ENCODE measurements around the gene WDR1. TPM values are rescaled to one million over a fixed set of nuclear protein-coding genes. Genes with fewer than 3 reads are reported as not detected.

The WDR1 gene
- total and polyA plus RNA-seq, 2 donors (not counting 1 experiment from before 2014, with no cell fraction given), result 331 to 751 TPM

GRCh38 chr4:10157478-10158332 is 41.1 kb upstream of the WDR1 start:
- H3K27ac ChIP-seq (ENCODE audit: insufficient read depth, low read length), result no peak overlapping the region
- no peaks in the 10 kb centered on the region for H3K36me3 ChIP-seq (ENCODE audit: control insufficient read depth, insufficient read depth, low read length)
- peak; percentile 85 to 90 for TF ChIP-seq CTCF (conservative IDR thresholded peaks at IDR 0.05 in 1 of 2, IDR thresholded peaks at IDR 0.05 in 1 of 2; ENCODE audit: low read depth in 1 of 2, low read length in 2 of 2)
- TF ChIP-seq EZH2 (IDR thresholded peaks at IDR 0.05; ENCODE audit: low read length, missing control alignments), result no peak
- no peaks in the 10 kb centered on the region for H3K79me2 ChIP-seq (ENCODE audit: control insufficient read depth, insufficient read depth, low read length)
- no peaks in the 10 kb centered on the region for H4K20me1 ChIP-seq (ENCODE audit: control insufficient read depth, extremely low read depth, insufficient read depth, low read length)
- no peak overlapping the region for H3K4me3 ChIP-seq (replicated peaks in 1 of 4; ENCODE audit: control extremely low read depth in 1 of 4, insufficient read depth in 1 of 4, low read depth in 3 of 4, low read length in 4 of 4)
- no peak overlapping the region for H3K9ac ChIP-seq (ENCODE audit: insufficient read depth, low read length)
- DNase-seq (ENCODE audit: low read depth in 2 of 2), result peak; percentile 62 to 83
- no peak overlapping the region for H3K4me2 ChIP-seq (ENCODE audit: extremely low read depth, insufficient read depth, low read length)
- peaks cover 2% of the 10 kb centered on the region for H3K27me3 ChIP-seq (ENCODE audit: control insufficient read depth, insufficient read depth, low read length)
- H3K9me3 ChIP-seq (ENCODE audit: control insufficient read depth, insufficient read depth, low read depth, low read length), result no peaks in the 10 kb centered on the region
- H2AFZ ChIP-seq (ENCODE audit: low read length), result no peak overlapping the region
- H3K4me1 ChIP-seq (ENCODE audit: control insufficient read depth, extremely low read depth, insufficient read depth, low read length), result no peaks in the 10 kb centered on the region

- DNase-seq (ENCODE audit: low read depth in 2 of 2), result no peak
- Histone ChIP-seq H2AFZ (ENCODE audit: low read length) (no peak overlapping the region), H3K79me2 (ENCODE audit: control insufficient read depth, insufficient read depth, low read length) (no peaks in the 10 kb centered on the region), H3K27me3 (ENCODE audit: control insufficient read depth, insufficient read depth, low read length) (peaks cover 9% of the 10 kb centered on the region), H3K4me2 (ENCODE audit: extremely low read depth, insufficient read depth, low read length) (no peak overlapping the region), H3K9me3 (ENCODE audit: control insufficient read depth, insufficient read depth, low read depth, low read length) (no peaks in the 10 kb centered on the region), H3K9ac (ENCODE audit: insufficient read depth, low read length) (no peak overlapping the region), H3K27ac (ENCODE audit: insufficient read depth, low read length) (no peak overlapping the region), H3K4me1 (ENCODE audit: control insufficient read depth, extremely low read depth, insufficient read depth, low read length) (no peaks in the 10 kb centered on the region), H3K36me3 (ENCODE audit: control insufficient read depth, insufficient read depth, low read length) (no peaks in the 10 kb centered on the region), H4K20me1 (ENCODE audit: control insufficient read depth, extremely low read depth, insufficient read depth, low read length) (no peaks in the 10 kb centered on the region), H3K4me3 (replicated peaks in 1 of 4; ENCODE audit: control extremely low read depth in 1 of 4, insufficient read depth in 1 of 4, low read depth in 3 of 4, low read length in 4 of 4) (no peak overlapping the region)
- TF ChIP-seq CTCF (conservative IDR thresholded peaks at IDR 0.05 in 1 of 2, IDR thresholded peaks at IDR 0.05 in 1 of 2; ENCODE audit: low read depth in 1 of 2, low read length in 2 of 2), result no peak
- TF ChIP-seq EZH2 (IDR thresholded peaks at IDR 0.05; ENCODE audit: low read length, missing control alignments), result no peak
Measured at GRCh38 chr4:10154241-10154640, 37.6 kb upstream of the WDR1 start.

GRCh38 chr4:10153161-10153560 is 36.6 kb upstream of the WDR1 start:
- Histone ChIP-seq H3K9me3 (ENCODE audit: control insufficient read depth, insufficient read depth, low read depth, low read length) (no peaks in the 10 kb centered on the region), H2AFZ (ENCODE audit: low read length) (no peak overlapping the region), H3K27me3 (ENCODE audit: control insufficient read depth, insufficient read depth, low read length) (peaks cover 9% of the 10 kb centered on the region), H4K20me1 (ENCODE audit: control insufficient read depth, extremely low read depth, insufficient read depth, low read length) (no peaks in the 10 kb centered on the region), H3K4me1 (ENCODE audit: control insufficient read depth, extremely low read depth, insufficient read depth, low read length) (no peaks in the 10 kb centered on the region), H3K4me3 (replicated peaks in 1 of 4; ENCODE audit: control extremely low read depth in 1 of 4, insufficient read depth in 1 of 4, low read depth in 3 of 4, low read length in 4 of 4) (no peak overlapping the region), H3K27ac (ENCODE audit: insufficient read depth, low read length) (no peak overlapping the region), H3K79me2 (ENCODE audit: control insufficient read depth, insufficient read depth, low read length) (no peaks in the 10 kb centered on the region), H3K9ac (ENCODE audit: insufficient read depth, low read length) (no peak overlapping the region), H3K4me2 (ENCODE audit: extremely low read depth, insufficient read depth, low read length) (no peak overlapping the region), H3K36me3 (ENCODE audit: control insufficient read depth, insufficient read depth, low read length) (no peaks in the 10 kb centered on the region)
- TF ChIP-seq CTCF (conservative IDR thresholded peaks at IDR 0.05 in 1 of 2, IDR thresholded peaks at IDR 0.05 in 1 of 2; ENCODE audit: low read depth in 1 of 2, low read length in 2 of 2) (no peak), EZH2 (IDR thresholded peaks at IDR 0.05; ENCODE audit: low read length, missing control alignments) (no peak)
- DNase-seq (ENCODE audit: low read depth in 2 of 2), result no peak
